Adrenal gland (tissue), 5 donors: Measurements from ENCODE around the gene PA2G4.

Experiments
- POLR2A ChIP-seq, 2 donors: fragments of 450-650 bp; IDR thresholded peaks; one replicate each; pipeline ENCODE4 v1.6.1; 2017; ENCODE audit warnings: antibody characterized with exemption in 2 of 2, mild to moderate bottlenecking in 2 of 2, moderate library complexity in 1 of 2
- TF ChIP-seq, protein P1 (sequence below), 6 experiments: fragments of 450-650 bp in 4 of 6; fragments of 200-600 bp in 2 of 6; sonication (generic) in 1 of 6; IDR thresholded peaks; 1 replicate in 5 of 6; 2 replicates in 1 of 6; pipeline versions ENCODE4 v1.5.1 to v1.8.0; 2016 to 2021; ENCODE audit warnings: antibody characterized with exemption in 6 of 6, mild to moderate bottlenecking in 2 of 6, moderate library complexity in 1 of 6
- donor health status: DM: no; HTN: no; CAD: no.

GRCh38 chr12:56162468-56163290 lies 58.3 kb downstream of the PA2G4 start:
- TF ChIP-seq, protein P1, sequence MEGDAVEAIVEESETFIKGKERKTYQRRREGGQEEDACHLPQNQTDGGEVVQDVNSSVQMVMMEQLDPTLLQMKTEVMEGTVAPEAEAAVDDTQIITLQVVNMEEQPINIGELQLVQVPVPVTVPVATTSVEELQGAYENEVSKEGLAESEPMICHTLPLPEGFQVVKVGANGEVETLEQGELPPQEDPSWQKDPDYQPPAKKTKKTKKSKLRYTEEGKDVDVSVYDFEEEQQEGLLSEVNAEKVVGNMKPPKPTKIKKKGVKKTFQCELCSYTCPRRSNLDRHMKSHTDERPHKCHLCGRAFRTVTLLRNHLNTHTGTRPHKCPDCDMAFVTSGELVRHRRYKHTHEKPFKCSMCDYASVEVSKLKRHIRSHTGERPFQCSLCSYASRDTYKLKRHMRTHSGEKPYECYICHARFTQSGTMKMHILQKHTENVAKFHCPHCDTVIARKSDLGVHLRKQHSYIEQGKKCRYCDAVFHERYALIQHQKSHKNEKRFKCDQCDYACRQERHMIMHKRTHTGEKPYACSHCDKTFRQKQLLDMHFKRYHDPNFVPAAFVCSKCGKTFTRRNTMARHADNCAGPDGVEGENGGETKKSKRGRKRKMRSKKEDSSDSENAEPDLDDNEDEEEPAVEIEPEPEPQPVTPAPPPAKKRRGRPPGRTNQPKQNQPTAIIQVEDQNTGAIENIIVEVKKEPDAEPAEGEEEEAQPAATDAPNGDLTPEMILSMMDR (IDR thresholded peaks at IDR 0.05), result no peak
- TF ChIP-seq POLR2A (IDR thresholded peaks at IDR 0.05), result no peak
